ENCODE data around the gene CCNT1. TPM values are rescaled to one million over a fixed set of nuclear protein-coding genes. Genes with fewer than 3 reads are reported as not detected.

The CCNT1 gene
- total and polyA plus RNA-seq, 4 donors, result 3.2 to 18.2 (median 10.4) TPM

DNA sequence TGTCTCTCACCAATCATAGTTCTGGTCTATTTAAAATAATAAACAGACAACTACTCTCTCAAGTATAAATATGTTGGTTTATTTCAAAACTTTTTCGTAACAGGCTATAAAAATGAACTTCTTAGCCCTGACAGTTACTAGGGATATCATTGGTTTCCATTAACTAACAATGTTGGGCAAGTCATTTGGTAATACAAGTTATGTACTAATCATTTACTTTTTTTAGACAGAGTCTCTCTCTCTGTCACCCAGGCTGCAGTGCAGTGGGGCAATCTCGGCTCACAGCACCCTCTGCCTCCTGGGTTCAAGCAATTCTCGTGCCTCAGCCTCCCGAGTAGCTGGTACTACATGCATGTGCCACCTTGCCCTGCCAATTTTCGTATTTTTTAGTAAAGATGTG, 19.9 kb downstream of the CCNT1 start:
- 93% methylated on average over 5 of the region's 5 CpGs for WGBS
- peaks cover 1 to 54% (median 43%) of the 10 kb centered on the region in 4 donors for H3K36me3 ChIP-seq (ENCODE audit: control insufficient read depth in 4 of 4, insufficient read depth in 3 of 4, low read depth in 1 of 4, low read length in 3 of 4)
- no peaks in the 10 kb centered on the region for H3K4me1 ChIP-seq (ENCODE audit: control insufficient read depth in 4 of 4, insufficient read depth in 4 of 4, low read length in 3 of 4)
- H3K4me3 ChIP-seq (ENCODE audit: low read depth in 1 of 3, low read length in 3 of 3), result no peak overlapping the region
- no peaks in the 10 kb centered on the region for H3K9me3 ChIP-seq (ENCODE audit: control insufficient read depth in 4 of 4, low read length in 3 of 4)
- H3K27me3 ChIP-seq (ENCODE audit: control insufficient read depth in 4 of 4, insufficient read depth in 4 of 4, low read length in 3 of 4), result no peaks in the 10 kb centered on the region
- H3K27ac ChIP-seq (ENCODE audit: low read depth in 1 of 2, low read length in 2 of 2), result no peak overlapping the region
- no peak overlapping the region for H3K9ac ChIP-seq (ENCODE audit: low read depth in 1 of 2, low read length in 2 of 2)
- TF ChIP-seq, protein P1, sequence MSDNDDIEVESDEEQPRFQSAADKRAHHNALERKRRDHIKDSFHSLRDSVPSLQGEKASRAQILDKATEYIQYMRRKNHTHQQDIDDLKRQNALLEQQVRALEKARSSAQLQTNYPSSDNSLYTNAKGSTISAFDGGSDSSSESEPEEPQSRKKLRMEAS (IDR thresholded peaks at IDR 0.05), result no peak
- TF ChIP-seq TAF1 (conservative IDR thresholded peaks at IDR 0.05), result no peak
- TF ChIP-seq HNF4G (IDR thresholded peaks at IDR 0.05), result no peak
- no peak for TF ChIP-seq NR2F2 (IDR thresholded peaks at IDR 0.05)
- no peak for TF ChIP-seq SP1 (IDR thresholded peaks at IDR 0.05)
- TF ChIP-seq EGR1 (IDR thresholded peaks at IDR 0.05; ENCODE audit: low read depth in 2 of 2), result no peak
- TF ChIP-seq HNF4A (conservative IDR thresholded peaks at IDR 0.05), result no peak
- TF ChIP-seq, protein P2, sequence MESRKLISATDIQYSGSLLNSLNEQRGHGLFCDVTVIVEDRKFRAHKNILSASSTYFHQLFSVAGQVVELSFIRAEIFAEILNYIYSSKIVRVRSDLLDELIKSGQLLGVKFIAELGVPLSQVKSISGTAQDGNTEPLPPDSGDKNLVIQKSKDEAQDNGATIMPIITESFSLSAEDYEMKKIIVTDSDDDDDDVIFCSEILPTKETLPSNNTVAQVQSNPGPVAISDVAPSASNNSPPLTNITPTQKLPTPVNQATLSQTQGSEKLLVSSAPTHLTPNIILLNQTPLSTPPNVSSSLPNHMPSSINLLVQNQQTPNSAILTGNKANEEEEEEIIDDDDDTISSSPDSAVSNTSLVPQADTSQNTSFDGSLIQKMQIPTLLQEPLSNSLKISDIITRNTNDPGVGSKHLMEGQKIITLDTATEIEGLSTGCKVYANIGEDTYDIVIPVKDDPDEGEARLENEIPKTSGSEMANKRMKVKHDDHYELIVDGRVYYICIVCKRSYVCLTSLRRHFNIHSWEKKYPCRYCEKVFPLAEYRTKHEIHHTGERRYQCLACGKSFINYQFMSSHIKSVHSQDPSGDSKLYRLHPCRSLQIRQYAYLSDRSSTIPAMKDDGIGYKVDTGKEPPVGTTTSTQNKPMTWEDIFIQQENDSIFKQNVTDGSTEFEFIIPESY (IDR thresholded peaks at IDR 0.05), result no peak
- DNase-seq (ENCODE audit: low spot score), result no peak

DNA sequence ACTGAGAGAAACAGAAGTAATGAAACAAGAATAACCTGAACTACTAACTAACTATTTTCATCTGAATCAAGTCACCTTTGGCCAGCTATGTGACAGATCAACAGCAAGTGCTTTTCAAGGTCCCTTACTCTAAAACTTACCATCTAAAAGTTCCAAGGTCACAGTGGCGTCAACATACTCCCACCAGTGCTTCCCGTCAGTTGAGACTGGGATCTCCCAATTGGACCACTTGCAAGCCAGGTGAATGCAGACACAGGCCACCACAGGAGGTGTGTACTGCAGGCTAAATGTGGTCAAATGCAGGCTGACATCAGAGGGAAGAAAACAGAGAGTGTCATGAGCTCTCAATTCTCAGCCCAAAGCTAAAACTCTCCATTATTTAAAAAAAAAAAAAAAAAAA, 20.6 kb downstream of the CCNT1 start:
- DNase-seq (ENCODE audit: low spot score), result no peak
- H3K9ac ChIP-seq (ENCODE audit: low read depth in 1 of 2, low read length in 2 of 2), result no peak overlapping the region
- H3K9me3 ChIP-seq (ENCODE audit: control insufficient read depth in 4 of 4, low read length in 3 of 4), result no peaks in the 10 kb centered on the region
- over 99% methylated on average over 2 of the region's 2 CpGs for WGBS
- H3K27ac ChIP-seq (ENCODE audit: low read depth in 1 of 2, low read length in 2 of 2), result no peak overlapping the region
- H3K36me3 ChIP-seq (ENCODE audit: control insufficient read depth in 4 of 4, insufficient read depth in 3 of 4, low read depth in 1 of 4, low read length in 3 of 4), result peaks cover 1 to 57% (median 43%) of the 10 kb centered on the region in 4 donors
- no peak overlapping the region for H3K4me3 ChIP-seq (ENCODE audit: low read depth in 1 of 3, low read length in 3 of 3)
- no peaks in the 10 kb centered on the region for H3K27me3 ChIP-seq (ENCODE audit: control insufficient read depth in 4 of 4, insufficient read depth in 4 of 4, low read length in 3 of 4)
- H3K4me1 ChIP-seq (ENCODE audit: control insufficient read depth in 4 of 4, insufficient read depth in 4 of 4, low read length in 3 of 4), result no peaks in the 10 kb centered on the region
- TF ChIP-seq, protein P3, sequence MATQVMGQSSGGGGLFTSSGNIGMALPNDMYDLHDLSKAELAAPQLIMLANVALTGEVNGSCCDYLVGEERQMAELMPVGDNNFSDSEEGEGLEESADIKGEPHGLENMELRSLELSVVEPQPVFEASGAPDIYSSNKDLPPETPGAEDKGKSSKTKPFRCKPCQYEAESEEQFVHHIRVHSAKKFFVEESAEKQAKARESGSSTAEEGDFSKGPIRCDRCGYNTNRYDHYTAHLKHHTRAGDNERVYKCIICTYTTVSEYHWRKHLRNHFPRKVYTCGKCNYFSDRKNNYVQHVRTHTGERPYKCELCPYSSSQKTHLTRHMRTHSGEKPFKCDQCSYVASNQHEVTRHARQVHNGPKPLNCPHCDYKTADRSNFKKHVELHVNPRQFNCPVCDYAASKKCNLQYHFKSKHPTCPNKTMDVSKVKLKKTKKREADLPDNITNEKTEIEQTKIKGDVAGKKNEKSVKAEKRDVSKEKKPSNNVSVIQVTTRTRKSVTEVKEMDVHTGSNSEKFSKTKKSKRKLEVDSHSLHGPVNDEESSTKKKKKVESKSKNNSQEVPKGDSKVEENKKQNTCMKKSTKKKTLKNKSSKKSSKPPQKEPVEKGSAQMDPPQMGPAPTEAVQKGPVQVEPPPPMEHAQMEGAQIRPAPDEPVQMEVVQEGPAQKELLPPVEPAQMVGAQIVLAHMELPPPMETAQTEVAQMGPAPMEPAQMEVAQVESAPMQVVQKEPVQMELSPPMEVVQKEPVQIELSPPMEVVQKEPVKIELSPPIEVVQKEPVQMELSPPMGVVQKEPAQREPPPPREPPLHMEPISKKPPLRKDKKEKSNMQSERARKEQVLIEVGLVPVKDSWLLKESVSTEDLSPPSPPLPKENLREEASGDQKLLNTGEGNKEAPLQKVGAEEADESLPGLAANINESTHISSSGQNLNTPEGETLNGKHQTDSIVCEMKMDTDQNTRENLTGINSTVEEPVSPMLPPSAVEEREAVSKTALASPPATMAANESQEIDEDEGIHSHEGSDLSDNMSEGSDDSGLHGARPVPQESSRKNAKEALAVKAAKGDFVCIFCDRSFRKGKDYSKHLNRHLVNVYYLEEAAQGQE (IDR thresholded peaks at IDR 0.05), result no peak
- TF ChIP-seq, protein P1 (IDR thresholded peaks at IDR 0.05), result no peak
- no peak for TF ChIP-seq NR2F2 (IDR thresholded peaks at IDR 0.05)

DNA sequence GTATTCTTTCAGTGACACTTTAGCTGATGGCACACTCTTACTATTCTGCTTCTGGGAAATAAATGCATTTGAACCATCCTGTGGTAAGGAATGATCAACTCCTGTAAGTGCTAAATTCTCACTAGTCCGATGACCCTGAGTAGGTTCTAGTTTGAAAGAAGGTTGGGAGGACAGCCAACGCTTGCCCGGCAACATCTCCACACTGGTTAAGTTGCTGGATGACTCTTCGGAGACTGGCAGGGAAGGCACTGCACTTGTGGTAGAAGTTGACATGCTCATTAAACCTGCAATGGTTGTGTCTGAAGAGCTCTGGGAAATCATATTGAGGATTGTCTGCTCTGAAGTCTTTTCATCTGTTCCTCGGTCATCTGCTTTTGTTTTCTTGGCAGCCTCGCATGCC, 22.5 kb downstream of the CCNT1 start:
- WGBS, result 98% methylated on average over 6 of the region's 6 CpGs
- H3K9ac ChIP-seq (ENCODE audit: low read depth in 1 of 2, low read length in 2 of 2), result no peak overlapping the region
- H3K9me3 ChIP-seq (ENCODE audit: control insufficient read depth in 4 of 4, low read length in 3 of 4), result no peaks in the 10 kb centered on the region
- peaks cover 2 to 58% (median 44%) of the 10 kb centered on the region in 4 donors for H3K36me3 ChIP-seq (ENCODE audit: control insufficient read depth in 4 of 4, insufficient read depth in 3 of 4, low read depth in 1 of 4, low read length in 3 of 4)
- no peak overlapping the region for H3K27ac ChIP-seq (ENCODE audit: low read depth in 1 of 2, low read length in 2 of 2)
- H3K4me3 ChIP-seq (ENCODE audit: low read depth in 1 of 3, low read length in 3 of 3), result no peak overlapping the region
- no peak for DNase-seq (ENCODE audit: low spot score)
- H3K27me3 ChIP-seq (ENCODE audit: control insufficient read depth in 4 of 4, insufficient read depth in 4 of 4, low read length in 3 of 4), result no peaks in the 10 kb centered on the region
- no peaks in the 10 kb centered on the region for H3K4me1 ChIP-seq (ENCODE audit: control insufficient read depth in 4 of 4, insufficient read depth in 4 of 4, low read length in 3 of 4)
- no peak for TF ChIP-seq JUND (IDR thresholded peaks at IDR 0.05)
- no peak for TF ChIP-seq HNF4G (IDR thresholded peaks at IDR 0.05)
- TF ChIP-seq, protein P4, sequence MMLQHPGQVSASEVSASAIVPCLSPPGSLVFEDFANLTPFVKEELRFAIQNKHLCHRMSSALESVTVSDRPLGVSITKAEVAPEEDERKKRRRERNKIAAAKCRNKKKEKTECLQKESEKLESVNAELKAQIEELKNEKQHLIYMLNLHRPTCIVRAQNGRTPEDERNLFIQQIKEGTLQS (IDR thresholded peaks at IDR 0.05), result no peak
- TF ChIP-seq SP1 (IDR thresholded peaks at IDR 0.05), result no peak
- no peak for TF ChIP-seq HNF4A (conservative IDR thresholded peaks at IDR 0.05)
- TF ChIP-seq, protein P3 (IDR thresholded peaks at IDR 0.05), result no peak
- TF ChIP-seq GABPA (IDR thresholded peaks at IDR 0.05 in 1 of 2, conservative IDR thresholded peaks at IDR 0.05 in 1 of 2), result no peak
- no peak for TF ChIP-seq NR2F2 (IDR thresholded peaks at IDR 0.05)
- TF ChIP-seq YY1 (IDR thresholded peaks at IDR 0.05), result no peak
- TF ChIP-seq FOXA2 (IDR thresholded peaks at IDR 0.05), result no peak
- no peak for TF ChIP-seq EGR1 (IDR thresholded peaks at IDR 0.05; ENCODE audit: low read depth in 2 of 2)
- no peak for TF ChIP-seq RXRA (IDR thresholded peaks at IDR 0.05)
- TF ChIP-seq, protein P2 (IDR thresholded peaks at IDR 0.05), result no peak
- TF ChIP-seq TAF1 (conservative IDR thresholded peaks at IDR 0.05), result no peak
